Tongue (tissue), 1 donor: ENCODE measurements around the gene HOMER2. TPM values are rescaled to one million over a fixed set of nuclear protein-coding genes. Genes with fewer than 3 reads are reported as not detected.

Experiments used
- total RNA-seq: library from RNA; depleted of rRNA; stranded (reverse); fragments of >200 nt; gene quantifications from one replicate; pipeline ENCODE4 v1.2.3, GENCODE V29; 2014

The HOMER2 gene
- total RNA-seq, 1 donor from 2014 or later = 38.4 TPM

Other genes with a start within 250 kb of the HOMER2 start
- 1.3 TPM for gene AP3B2, start 242.8 kb downstream of the HOMER2 start, total RNA-seq
- 58.6 TPM for gene FSD2, start 146.7 kb downstream of the HOMER2 start, total RNA-seq
- gene WHAMM, start 143.1 kb downstream of the HOMER2 start, total RNA-seq = 14.8 TPM
- gene RAMAC, start 33.5 kb upstream of the HOMER2 start, total RNA-seq = 31.9 TPM
- 16.3 TPM for gene C15orf40, start 58.9 kb upstream of the HOMER2 start, total RNA-seq
- gene BTBD1, start 114.5 kb upstream of the HOMER2 start, total RNA-seq = 228 TPM
- 6.3 TPM for gene TM6SF1, start 154.9 kb upstream of the HOMER2 start, total RNA-seq